HEK293T (cell line): ENCODE data around the gene CACNA1C.

Experiments used
- BHLHE40 ChIP-seq: fragments of 450-650 bp; IDR thresholded peaks from 2 replicates; pipeline ENCODE4 v1.6.1; 2016; ENCODE audit warnings: mild to moderate bottlenecking, moderate library complexity, borderline replicate concordance
- CTBP1 ChIP-seq: fragments of 450-650 bp; IDR thresholded peaks from 2 replicates; pipeline ENCODE4 v1.6.1; 2016; ENCODE audit warnings: borderline replicate concordance
- ELF4 ChIP-seq: fragments of 450-650 bp; IDR thresholded peaks from 2 replicates; pipeline ENCODE4 v1.6.1; 2017; ENCODE audit warnings: antibody characterized with exemption
- FOXK2 ChIP-seq: fragments of 450-650 bp; IDR thresholded peaks from 2 replicates; pipeline ENCODE4 v1.6.1; 2016; ENCODE audit warnings: mild to moderate bottlenecking
- HDGF ChIP-seq: fragments of 450-650 bp; IDR thresholded peaks from 2 replicates; pipeline ENCODE4 v1.6.1; 2017; ENCODE audit warnings: antibody characterized with exemption, borderline replicate concordance
- NFRKB ChIP-seq: fragments of 450-650 bp; IDR thresholded peaks from 2 replicates; pipeline ENCODE4 v1.6.1; 2016; ENCODE audit warnings: mild to moderate bottlenecking, moderate library complexity
- SP1 ChIP-seq: fragments of 450-650 bp; IDR thresholded peaks from 2 replicates; pipeline ENCODE4 v1.6.1; 2017
- SUZ12 ChIP-seq: fragments of 450-650 bp; IDR thresholded peaks from 2 replicates; pipeline ENCODE4 v1.6.1; 2016; ENCODE audit warnings: mild to moderate bottlenecking
- TARDBP ChIP-seq: fragments of 450-650 bp; IDR thresholded peaks from 2 replicates; pipeline ENCODE4 v1.6.1; 2016
- ZNF384 ChIP-seq: fragments of 450-650 bp; IDR thresholded peaks from 2 replicates; pipeline ENCODE4 v1.6.1; 2016

DNA sequence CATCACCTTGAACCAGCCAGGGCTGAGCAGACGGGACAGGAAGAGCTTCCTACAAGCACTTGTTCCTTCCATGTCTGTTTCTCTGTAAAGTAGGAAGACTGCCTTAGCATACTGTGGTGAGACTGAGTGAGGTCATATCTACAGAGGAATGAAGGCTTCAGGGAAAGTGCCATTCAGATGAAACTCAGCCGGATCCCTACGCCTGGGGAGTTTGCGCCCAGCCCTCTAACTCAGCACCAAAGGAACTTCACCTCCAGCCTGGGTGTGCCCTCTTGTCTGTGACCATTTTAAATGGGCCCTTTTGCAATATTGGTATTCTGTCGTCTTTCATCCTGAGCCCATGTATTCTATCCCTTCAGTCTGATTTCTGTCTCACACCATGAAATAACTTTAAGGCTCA, 566.3 kb downstream of the CACNA1C start:
- TF ChIP-seq BHLHE40 (no peak), CTBP1 (no peak), ELF4 (no peak), SP1 (no peak), ZNF384 (no peak), HDGF (no peak), TARDBP (no peak), NFRKB (no peak), SUZ12 (no peak), FOXK2 (no peak)
